Neural progenitor cell (in vitro differentiated cells): ENCODE results near the gene ZNF200.

Experiments used
- CTCF ChIP-seq: fragments of 200-600 bp; sonication (generic); IDR thresholded peaks from 2 replicates; pipeline ENCODE4 v1.5.1; 2017; ENCODE audit warnings: antibody characterized with exemption, mild to moderate bottlenecking
- EZH2 ChIP-seq: fragments of 200-600 bp; sonication (generic); IDR thresholded peaks from 2 replicates; pipeline ENCODE4 v1.6.1; 2017; ENCODE audit warnings: antibody characterized with exemption, mild to moderate bottlenecking, moderate library complexity

DNA sequence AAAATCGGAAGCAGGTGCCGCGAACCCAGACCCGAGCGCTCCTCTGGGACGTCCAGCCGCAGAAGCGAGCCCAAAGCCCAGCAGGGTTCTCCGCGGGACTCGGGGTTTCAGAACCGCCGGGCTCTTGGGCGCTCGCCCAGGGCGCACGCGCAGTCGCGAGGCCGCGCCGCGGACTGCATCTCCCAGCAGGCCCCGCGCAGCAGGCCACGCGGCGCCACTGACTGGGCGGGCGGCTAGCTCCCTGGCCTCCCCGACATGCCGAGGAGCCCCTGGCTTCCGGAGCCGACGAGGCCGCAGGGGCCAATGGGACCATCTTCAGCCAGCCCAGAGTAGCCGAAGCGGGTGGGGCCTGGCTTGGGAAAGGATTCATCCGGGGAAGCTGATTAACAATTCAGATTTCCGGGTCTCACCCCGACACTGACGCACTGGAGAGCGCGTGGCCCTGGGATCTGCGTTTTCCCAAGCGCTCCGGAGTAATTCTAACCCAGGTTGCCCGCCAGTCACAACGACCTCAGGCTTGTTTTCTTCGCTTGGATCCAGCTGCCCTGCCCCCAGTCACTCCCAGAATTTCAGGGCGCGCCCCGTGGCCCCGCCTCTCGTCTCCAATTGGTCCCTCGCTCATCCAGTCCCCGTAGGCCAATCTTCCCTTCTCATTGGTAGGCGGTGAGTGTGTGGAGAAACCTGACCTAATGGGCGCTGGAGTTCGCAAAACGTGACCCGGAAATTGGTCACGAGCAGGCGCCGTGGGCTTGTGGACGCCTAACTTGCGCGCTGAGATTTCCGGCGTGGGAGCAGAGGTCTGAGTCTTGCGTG lies 48.0 kb upstream of the ZNF200 start, which contains the start of gene ZNF263:
- TF ChIP-seq CTCF, result no peak
- no peak for TF ChIP-seq EZH2
